H9 (cell line): ENCODE data around the gene BRAT1. TPM values are rescaled to one million over a fixed set of nuclear protein-coding genes. Genes with fewer than 3 reads are reported as not detected.

ENCODE experiments used
- DNase-seq: peaks from one replicate; pipeline ENCODE4 v3.0.0-alpha.2; 2017
- H2AFZ ChIP-seq: one replicate; pipeline ENCODE4 v1.6.1; 2013; ENCODE audit warnings: mild to moderate bottlenecking, low read length, control low read depth, moderate library complexity
- H2AK5ac ChIP-seq: 2 replicates; pipeline ENCODE4 v1.6.1; 2013; ENCODE audit warnings: low read length, control low read depth, mixed read lengths; ENCODE audit not compliant: insufficient read length
- H2BK120ac ChIP-seq: one replicate; pipeline ENCODE4 v1.6.1; 2013; ENCODE audit warnings: low read depth, mild to moderate bottlenecking, low read length, control low read depth, inconsistent platforms; ENCODE audit not compliant: poor library complexity, severe bottlenecking
- H2BK12ac ChIP-seq: 2 replicates; pipeline ENCODE4 v1.6.1; 2013; ENCODE audit warnings: low read length, control low read depth, mixed read lengths, low read depth; ENCODE audit not compliant: insufficient read length
- H2BK15ac ChIP-seq: 2 replicates; pipeline ENCODE4 v1.6.1; 2013; ENCODE audit warnings: low read depth, low read length, control low read depth
- H2BK20ac ChIP-seq: one replicate; pipeline ENCODE4 v1.6.1; 2013; ENCODE audit warnings: low read depth, mild to moderate bottlenecking, low read length, control low read depth, inconsistent platforms; ENCODE audit not compliant: poor library complexity, severe bottlenecking
- H2BK5ac ChIP-seq: 2 replicates; pipeline ENCODE4 v1.6.1; 2013; ENCODE audit warnings: low read length, control low read depth, mixed read lengths; ENCODE audit not compliant: insufficient read length
- H3K14ac ChIP-seq: 2 replicates; pipeline ENCODE4 v1.6.1; 2013; ENCODE audit warnings: low read length, control low read depth; ENCODE audit not compliant: insufficient read depth
- H3K18ac ChIP-seq: 2 replicates; pipeline ENCODE4 v1.6.1; 2013; ENCODE audit warnings: low read depth, mild to moderate bottlenecking, mixed read lengths, low read length, control low read depth; ENCODE audit not compliant: insufficient read length
- H3K23ac ChIP-seq: 2 replicates; pipeline ENCODE4 v1.6.1; 2013; ENCODE audit warnings: low read length, control low read depth, mixed read lengths, low read depth; ENCODE audit not compliant: insufficient read length
- H3K23me2 ChIP-seq: 2 replicates; pipeline ENCODE4 v1.6.1; 2013; ENCODE audit warnings: low read depth, mild to moderate bottlenecking, mixed read lengths, low read length, control low read depth; ENCODE audit not compliant: insufficient read length, poor library complexity, severe bottlenecking
- H3K27ac ChIP-seq: 2 replicates; pipeline ENCODE4 v1.5.1; 2013; ENCODE audit warnings: low read length, control low read depth, mixed read lengths, low read depth; ENCODE audit not compliant: insufficient read length
- H3K27me3 ChIP-seq: 2 replicates; pipeline ENCODE4 v1.6.1; 2013; ENCODE audit warnings: low read length, control low read depth, inconsistent platforms; ENCODE audit not compliant: insufficient read depth
- H3K4ac ChIP-seq: 2 replicates; pipeline ENCODE4 v1.6.1; 2013; ENCODE audit warnings: low read depth, mild to moderate bottlenecking, control low read depth, inconsistent platforms, low read length, moderate library complexity
- H3K4me1 ChIP-seq: 2 replicates; pipeline ENCODE4 v1.6.1; 2013; ENCODE audit warnings: low read length, control low read depth, inconsistent platforms; ENCODE audit not compliant: insufficient read depth
- H3K4me2 ChIP-seq: 2 replicates; pipeline ENCODE4 v1.6.1; 2013; ENCODE audit warnings: low read length, control low read depth, mixed read lengths; ENCODE audit not compliant: insufficient read length, insufficient read depth
- H3K56ac ChIP-seq: 2 replicates; pipeline ENCODE4 v1.6.1; 2013; ENCODE audit warnings: low read depth, mild to moderate bottlenecking, mixed read lengths, low read length, control low read depth; ENCODE audit not compliant: insufficient read length
- H3K79me1 ChIP-seq: 2 replicates; pipeline ENCODE4 v1.6.1; 2013; ENCODE audit warnings: low read depth, mild to moderate bottlenecking, moderate library complexity, low read length, control low read depth, inconsistent platforms; ENCODE audit not compliant: insufficient read depth, poor library complexity, severe bottlenecking
- H3K79me2 ChIP-seq: 2 replicates; pipeline ENCODE4 v1.6.1; 2013; ENCODE audit warnings: low read length, control low read depth, inconsistent platforms; ENCODE audit not compliant: insufficient read depth
- H3K9ac ChIP-seq: 2 replicates; pipeline ENCODE4 v1.6.1; 2013; ENCODE audit warnings: low read length, control low read depth, mixed read lengths; ENCODE audit not compliant: insufficient read length; ENCODE audit errors: extremely low read depth
- H3K9me3 ChIP-seq: one replicate; pipeline ENCODE4 v1.6.1; 2013; ENCODE audit warnings: low read depth, low read length, inconsistent platforms; ENCODE audit not compliant: control insufficient read depth
- H3T11ph ChIP-seq: one replicate; pipeline ENCODE4 v1.6.1; 2013; ENCODE audit warnings: mild to moderate bottlenecking, low read length, control low read depth, inconsistent platforms
- H4K20me1 ChIP-seq: one replicate; pipeline ENCODE4 v1.6.1; 2013; ENCODE audit not compliant: control insufficient read depth, insufficient read length, insufficient read depth
- H4K5ac ChIP-seq: 2 replicates; pipeline ENCODE4 v1.6.1; 2013; ENCODE audit warnings: low read depth, mild to moderate bottlenecking, mixed read lengths, low read length, control low read depth; ENCODE audit not compliant: insufficient read length
- H4K8ac ChIP-seq: replicated peaks from 2 replicates; pipeline ENCODE4 v1.6.1; 2013; ENCODE audit warnings: low read length, control low read depth, mixed read lengths, low read depth; ENCODE audit not compliant: insufficient read length
- H4K91ac ChIP-seq: 2 replicates; pipeline ENCODE4 v1.6.1; 2013; ENCODE audit warnings: low read depth, mild to moderate bottlenecking, moderate library complexity, mixed read lengths, low read length, control low read depth; ENCODE audit not compliant: insufficient read length
- H3K27ac Mint-ChIP-seq, 3 experiments: 2 replicates in 2 of 3; 3 replicates in 1 of 3; pipeline ENCODE4 v1.8.0; 2020 to 2021; ENCODE audit warnings: mixed read lengths in 3 of 3, mild to moderate bottlenecking in 1 of 3, moderate library complexity in 1 of 3
- H3K27me3 Mint-ChIP-seq: 2 replicates; pipeline ENCODE4 v1.8.0; 2021; ENCODE audit warnings: low read depth, mild to moderate bottlenecking, moderate library complexity, mixed read lengths
- H3K36me3 Mint-ChIP-seq, 3 experiments: 2 replicates in 2 of 3; 3 replicates in 1 of 3; pipeline ENCODE4 v1.8.0; 2020 to 2021; ENCODE audit warnings: low read depth in 3 of 3, mixed read lengths in 3 of 3; ENCODE audit not compliant: insufficient read depth in 1 of 3
- H3K4me1 Mint-ChIP-seq, 2 experiments: 2 replicates each; pipeline ENCODE4 v1.8.0; 2020; ENCODE audit warnings: mixed read lengths in 2 of 2
- H3K4me3 Mint-ChIP-seq, 2 experiments: 2 replicates in 1 of 2; 3 replicates in 1 of 2; pipeline ENCODE4 v1.8.0; 2020 to 2021; ENCODE audit warnings: mild to moderate bottlenecking in 2 of 2, mixed read lengths in 2 of 2, moderate library complexity in 1 of 2
- H3K9me3 Mint-ChIP-seq, 2 experiments: 2 replicates in 1 of 2; 3 replicates in 1 of 2; pipeline ENCODE4 v1.8.0; 2020; ENCODE audit warnings: mild to moderate bottlenecking in 2 of 2, mixed read lengths in 2 of 2, moderate library complexity in 1 of 2
- WGBS: extraction: QIAGEN DNeasy Blood & Tissue Kit; methylation state at CpG from one replicate; pipeline ENCODE4 v1.1.7; 2013; ENCODE audit warnings: missing lambda C conversion rate, low lambda C conversion rate, mixed read lengths; ENCODE audit not compliant: insufficient read length; ENCODE audit errors: extremely low coverage; 5-methylcytosine and 5-hydroxymethylcytosine counted together
- total RNA-seq: library from RNA; stranded (reverse); gene quantifications from 2 replicates; pipeline ENCODE4 v1.2.1, GENCODE V29; 2021
- TF ChIP-seq, protein P1 (sequence below): fragments of 200-600 bp; sonication (generic); conservative IDR thresholded peaks from 3 replicates; pipeline ENCODE4 v1.8.0; 2021; ENCODE audit warnings: antibody characterized with exemption, mild to moderate bottlenecking

The BRAT1 gene
- total RNA-seq, 1 experiment from 2014 or later, result 41.2 TPM

GRCh38 chr7:2586326-2587020 is 31.1 kb upstream of the BRAT1 start:
- no peak overlapping the region; the same call in 1 of the 2 replicates for H3K14ac ChIP-seq
- no peak overlapping the region for H3K18ac ChIP-seq
- H2BK120ac ChIP-seq, result no peak overlapping the region
- no peak overlapping the region for H2BK15ac ChIP-seq
- H2BK20ac ChIP-seq, result no peak overlapping the region
- no peaks in the 10 kb centered on the region for H3K79me1 ChIP-seq
- no peaks in the 10 kb centered on the region for H3K79me2 ChIP-seq
- H2AFZ ChIP-seq, result no peak overlapping the region
- no peak overlapping the region for H3K9ac ChIP-seq
- no peak overlapping the region for H3K27ac ChIP-seq
- no peak overlapping the region for H3K4ac ChIP-seq
- no peaks in the 10 kb centered on the region for H3K9me3 ChIP-seq
- no peak overlapping the region for H3K4me2 ChIP-seq
- H4K8ac ChIP-seq, result no peak overlapping the region
- no peak overlapping the region for H3K23ac ChIP-seq
- TF ChIP-seq, protein P1, sequence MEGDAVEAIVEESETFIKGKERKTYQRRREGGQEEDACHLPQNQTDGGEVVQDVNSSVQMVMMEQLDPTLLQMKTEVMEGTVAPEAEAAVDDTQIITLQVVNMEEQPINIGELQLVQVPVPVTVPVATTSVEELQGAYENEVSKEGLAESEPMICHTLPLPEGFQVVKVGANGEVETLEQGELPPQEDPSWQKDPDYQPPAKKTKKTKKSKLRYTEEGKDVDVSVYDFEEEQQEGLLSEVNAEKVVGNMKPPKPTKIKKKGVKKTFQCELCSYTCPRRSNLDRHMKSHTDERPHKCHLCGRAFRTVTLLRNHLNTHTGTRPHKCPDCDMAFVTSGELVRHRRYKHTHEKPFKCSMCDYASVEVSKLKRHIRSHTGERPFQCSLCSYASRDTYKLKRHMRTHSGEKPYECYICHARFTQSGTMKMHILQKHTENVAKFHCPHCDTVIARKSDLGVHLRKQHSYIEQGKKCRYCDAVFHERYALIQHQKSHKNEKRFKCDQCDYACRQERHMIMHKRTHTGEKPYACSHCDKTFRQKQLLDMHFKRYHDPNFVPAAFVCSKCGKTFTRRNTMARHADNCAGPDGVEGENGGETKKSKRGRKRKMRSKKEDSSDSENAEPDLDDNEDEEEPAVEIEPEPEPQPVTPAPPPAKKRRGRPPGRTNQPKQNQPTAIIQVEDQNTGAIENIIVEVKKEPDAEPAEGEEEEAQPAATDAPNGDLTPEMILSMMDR, result no peak
- no peaks in the 10 kb centered on the region for H3K23me2 ChIP-seq
- no peaks in the 10 kb centered on the region for H4K20me1 ChIP-seq
- H3K4me1 ChIP-seq, result no peaks in the 10 kb centered on the region
- H3T11ph ChIP-seq, result no peak overlapping the region
- H3K36me3 Mint-ChIP-seq, result peaks cover 0 to 4% (median 0%) of the 10 kb centered on the region in 3 experiments; a peak in 2 of 7 replicates
- no peak overlapping the region for H3K4me3 Mint-ChIP-seq
- H3K27me3 ChIP-seq, result no peaks in the 10 kb centered on the region
- peak overlapping the region in 2 of 3 experiments; percentile 53 to 77; a peak in 6 of 7 replicates for H3K27ac Mint-ChIP-seq
- no CpG with 5 or more reads among the region's 24 CpGs for WGBS
- H2BK12ac ChIP-seq, result no peak overlapping the region
- H3K4me1 Mint-ChIP-seq, result peaks cover 9 to 21% of the 10 kb centered on the region in 2 experiments
- H2AK5ac ChIP-seq, result no peak overlapping the region
- no peak overlapping the region for H3K56ac ChIP-seq
- no peak overlapping the region for H4K91ac ChIP-seq
- H2BK5ac ChIP-seq, result no peak overlapping the region
- no peak for DNase-seq
- H3K27me3 Mint-ChIP-seq, result no peaks in the 10 kb centered on the region
- H4K5ac ChIP-seq, result no peak overlapping the region
- no peaks in the 10 kb centered on the region for H3K9me3 Mint-ChIP-seq
